HG03565 (cell line): Measurements from ENCODE around the gene DDX55.
A peak's percentile ranks its signal among the peaks of the same experiment; 100 is the strongest.

ENCODE experiments used
- ATAC-seq: cut with Tn5 transposase; IDR thresholded peaks from one replicate; pipeline ENCODE4 v1.9.1; 2021; ENCODE audit warnings: mild to moderate bottlenecking, moderate library complexity; ENCODE audit not compliant: unreplicated experiment

The DDX55 gene

GRCh38 chr12:123614110-123614509 lies 12.2 kb downstream of the DDX55 start:
- ATAC-seq = no peak

DNA sequence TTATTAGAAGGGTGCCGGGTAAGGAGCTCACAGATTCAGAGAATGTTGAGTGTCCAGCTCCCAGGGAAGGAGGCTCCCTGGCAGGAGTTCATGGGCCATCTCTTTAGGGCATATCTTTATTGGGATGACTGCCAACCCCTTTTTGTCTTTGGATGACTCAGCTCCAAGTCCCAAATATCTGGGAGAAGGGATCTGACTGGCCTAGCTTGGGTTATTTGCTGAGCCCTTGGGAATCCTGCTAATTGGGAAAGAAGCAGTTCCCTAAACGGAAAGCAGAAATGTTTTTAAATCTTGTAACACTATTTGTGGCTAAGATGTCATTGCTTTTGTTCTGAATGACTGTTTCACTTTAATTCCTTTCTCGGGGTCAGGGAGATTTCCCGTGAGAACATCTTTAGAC lies 12.6 kb downstream of the DDX55 start:
- ATAC-seq = no peak

DNA sequence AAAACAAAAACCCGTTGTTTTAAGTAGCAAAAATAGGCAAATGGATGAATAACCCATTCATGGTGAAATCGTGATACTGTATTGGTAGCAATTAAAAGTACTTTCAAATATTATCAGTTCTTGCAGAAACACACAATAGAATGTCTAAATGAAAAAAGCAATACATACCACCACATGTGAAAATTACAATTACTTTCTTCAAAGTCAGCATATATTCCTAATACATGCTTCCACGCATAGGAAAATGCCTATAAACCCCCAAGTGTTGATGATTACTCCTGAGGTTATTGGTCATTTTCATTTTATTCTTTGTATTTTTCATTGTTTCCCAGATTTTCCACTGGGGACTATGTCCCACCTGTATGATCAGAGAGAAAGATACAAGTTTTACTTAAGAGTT lies 15.2 kb downstream of the DDX55 start:
- no peak for ATAC-seq

DNA sequence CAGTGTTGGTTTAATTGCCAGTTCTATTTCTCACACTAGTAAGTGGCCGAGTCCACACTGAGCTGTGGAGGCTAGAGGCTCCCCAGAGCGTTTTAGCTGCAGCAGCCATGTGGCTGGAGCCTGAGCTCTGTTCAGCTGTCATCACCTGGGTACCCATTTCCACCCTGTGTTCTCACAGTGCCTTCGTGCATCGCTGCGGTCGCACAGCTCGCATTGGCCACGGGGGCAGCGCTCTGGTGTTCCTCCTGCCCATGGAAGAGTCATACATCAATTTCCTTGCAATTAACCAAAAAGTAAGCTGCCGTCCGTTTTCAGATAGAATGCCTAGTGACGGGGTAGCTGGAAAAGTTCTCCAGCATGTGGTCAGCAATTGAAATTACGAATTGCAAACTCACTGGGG lies 15.7 kb downstream of the DDX55 start:
- no peak for ATAC-seq

DNA sequence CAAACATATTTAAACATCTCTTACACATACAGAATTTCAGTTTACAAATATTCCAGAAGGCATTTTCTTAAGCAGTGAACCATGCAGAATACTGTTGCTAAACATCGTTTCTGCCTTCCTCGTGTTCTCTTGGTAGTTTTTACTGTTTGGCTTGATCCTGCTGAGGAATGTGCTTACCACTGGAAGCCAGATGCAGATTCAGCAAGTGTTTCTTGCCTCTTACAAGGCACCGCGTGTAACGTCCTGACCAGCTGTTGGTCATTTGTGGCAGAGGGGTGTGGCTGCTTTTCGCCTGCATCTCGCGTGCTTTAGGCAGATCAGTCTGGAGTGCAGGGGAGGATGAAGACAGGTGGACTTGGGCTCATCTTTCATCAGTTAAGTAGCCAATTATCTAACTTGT lies 19.2 kb downstream of the DDX55 start:
- no peak for ATAC-seq

GRCh38 chr12:123621619-123622530 lies 20.0 kb downstream of the DDX55 start:
- no peak for ATAC-seq

DNA sequence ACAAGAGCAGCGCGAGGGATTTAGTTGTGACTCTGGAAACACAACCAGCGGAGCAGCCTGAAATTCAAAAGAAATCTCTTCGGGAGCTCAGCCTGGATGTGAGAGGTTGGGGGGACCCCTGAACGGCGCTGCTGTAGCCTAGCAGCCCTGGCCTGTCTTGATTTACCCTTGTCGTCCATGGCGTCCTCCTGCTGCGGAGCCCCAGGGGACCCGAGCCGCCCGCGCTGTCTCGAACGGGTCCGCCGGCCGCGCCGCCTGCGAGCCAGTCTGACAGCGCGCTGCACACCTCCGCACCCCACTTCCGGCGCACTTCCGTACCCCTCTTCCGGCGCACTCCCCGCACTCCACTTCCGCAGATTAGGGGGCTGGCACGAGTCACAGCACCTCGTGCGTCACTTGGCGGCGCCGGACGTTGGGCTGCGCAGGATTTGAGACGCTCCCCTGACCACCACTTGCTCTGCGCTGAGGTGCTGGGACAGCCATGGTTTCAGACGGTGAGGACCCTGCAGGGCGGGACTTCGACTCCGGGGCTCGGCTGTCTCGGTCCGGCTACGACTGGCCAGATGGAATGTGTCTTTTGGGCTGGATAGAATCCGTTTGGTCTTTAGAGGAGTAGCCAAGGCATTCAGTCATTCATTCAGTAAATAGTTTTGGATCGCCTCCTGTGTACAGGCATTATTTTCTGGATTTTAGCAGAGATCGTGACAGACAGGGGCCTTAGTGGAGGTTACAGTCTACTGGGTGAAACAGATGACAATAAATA lies 31.7 kb downstream of the DDX55 start, which contains the start of the genes EIF2B1 and GTF2H3:
TSS of gene EIF2B1 (minus strand) at position 308 of the 763 bp plus-strand sequence. CDS start at position 179, 129 bp downstream.
TSS of gene GTF2H3 (plus strand) at position 451 of the 763 bp plus-strand sequence. CDS start at position 482, 31 bp downstream.
- ATAC-seq = peak; percentile 90

DNA sequence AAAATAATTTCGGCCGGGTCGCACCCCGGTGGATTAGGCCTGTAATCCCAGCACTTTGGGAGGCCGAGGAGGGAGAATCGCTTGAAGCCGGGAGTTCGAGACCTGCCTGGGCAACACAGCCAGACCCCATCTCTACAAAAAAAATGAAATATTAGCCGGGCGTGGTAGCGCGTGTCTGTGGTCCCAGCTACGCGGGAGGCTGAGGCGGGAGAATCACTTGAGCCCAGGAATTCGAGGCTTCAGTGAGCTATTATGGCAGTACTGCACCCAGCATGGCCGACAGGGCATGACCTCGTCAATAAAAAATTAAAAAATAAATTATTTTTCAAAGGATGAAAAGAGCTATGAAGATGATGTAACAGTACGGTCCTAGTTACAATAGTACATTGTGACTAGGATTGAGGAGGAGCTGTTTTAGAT lies 32.3 kb downstream of the DDX55 start:
- ATAC-seq = no peak

- no peak for ATAC-seq
These were observed 42.0 kb downstream of the DDX55 start for GRCh38 chr12:123643911-123644310.

GRCh38 chr12:123645380-123645779 lies 43.5 kb downstream of the DDX55 start:
- ATAC-seq = no peak

GRCh38 chr12:123645878-123646277 lies 44.0 kb downstream of the DDX55 start:
- ATAC-seq = no peak

- ATAC-seq = no peak
These were observed 46.5 kb downstream of the DDX55 start for GRCh38 chr12:123648401-123648800.

GRCh38 chr12:123654129-123654701 lies 52.3 kb downstream of the DDX55 start:
- ATAC-seq = no peak

- ATAC-seq = peak; percentile 85
These were observed 53.5 kb downstream of the DDX55 start for GRCh38 chr12:123655420-123655819.

DNA sequence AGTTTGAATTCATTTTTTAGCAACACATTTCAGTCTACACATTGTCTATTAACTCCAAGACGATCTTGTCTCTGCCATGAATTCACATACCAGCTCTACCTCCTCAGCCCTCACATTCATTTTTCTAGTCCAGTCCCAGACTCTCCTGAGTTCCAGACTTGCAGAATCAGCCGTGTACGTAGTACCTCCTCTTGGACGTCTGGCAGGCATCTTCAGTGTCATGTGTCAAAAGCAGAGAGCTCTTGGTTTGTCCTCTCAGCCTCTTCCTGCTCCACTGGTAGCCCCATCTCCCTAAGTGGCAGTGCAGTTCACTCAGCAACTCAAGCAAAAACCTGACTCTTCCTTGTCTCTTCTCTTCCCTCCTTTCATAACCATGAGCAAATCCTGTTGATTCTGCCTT lies 54.5 kb downstream of the DDX55 start:
- ATAC-seq = no peak

- no peak for ATAC-seq
These were observed 55.3 kb downstream of the DDX55 start for GRCh38 chr12:123657211-123657610.

GRCh38 chr12:123659996-123660727 lies 58.3 kb downstream of the DDX55 start:
- ATAC-seq = no peak

- ATAC-seq = no peak
These were observed 65.9 kb downstream of the DDX55 start for GRCh38 chr12:123667771-123668170.
